ENCODE measurements around the gene CELF2. TPM values are rescaled to one million over a fixed set of nuclear protein-coding genes. Genes with fewer than 3 reads are reported as not detected.

CELF2 gene
- total RNA-seq, 2 donors from 2014 or later, result 28.4 to 33.7 TPM

GRCh38 chr10:11018855-11019631 is 1.4 kb downstream of the CELF2 start:
- DNase-seq (no peak), ATAC-seq (peak; percentile 17)
- intact Hi-C loops (cut with DNase I, micrococcal nuclease), result no loop called here

- ATAC-seq (peak; percentile 22), DNase-seq (no peak)
- intact Hi-C loops (cut with DNase I, micrococcal nuclease), result no loop called here
Observed at GRCh38 chr10:11019724-11020547, 2.3 kb downstream of the CELF2 start.

- no peak for ATAC-seq
- DNase-seq, result no peak
- intact Hi-C loops (cut with DNase I, micrococcal nuclease), result no loop called here
Observed at GRCh38 chr10:11020548-11020942, 2.9 kb downstream of the CELF2 start.

- ATAC-seq, result no peak
- intact Hi-C loops (cut with DNase I, micrococcal nuclease), result no loop called here
- DNase-seq, result no peak
Observed at GRCh38 chr10:11022213-11022612, 4.5 kb downstream of the CELF2 start.

- intact Hi-C loops (cut with DNase I, micrococcal nuclease), result no loop called here
- DNase-seq (no peak), ATAC-seq (no peak)
Observed at GRCh38 chr10:11023009-11023953, 5.6 kb downstream of the CELF2 start.

GRCh38 chr10:11024596-11024995 is 6.9 kb downstream of the CELF2 start:
- ATAC-seq, result peak; percentile 53
- intact Hi-C loops (cut with DNase I, micrococcal nuclease), result no loop called here

GRCh38 chr10:11025978-11026377 is 8.3 kb downstream of the CELF2 start:
- DNase-seq (no peak), ATAC-seq (no peak)
- intact Hi-C loops (cut with DNase I, micrococcal nuclease), result no loop called here

More at GRCh38 chr10:11024596-11024995, 6.9 kb downstream of the CELF2 start:
- DNase-seq, result no peak

- ATAC-seq, result peak; percentile 88
- no peak for DNase-seq
- intact Hi-C loops (cut with DNase I, micrococcal nuclease), result no loop called here
Observed at GRCh38 chr10:11026773-11027172, 9.1 kb downstream of the CELF2 start.

GRCh38 chr10:11034762-11035161 is 17.1 kb downstream of the CELF2 start:
- ATAC-seq (no peak), DNase-seq (no peak)
- intact Hi-C loops (cut with DNase I, micrococcal nuclease), result loop anchor here in 1 of 2 donors (5.0 kb wide), 1 partner anchor 1692 kb away; no protein-coding TSS in a partner anchor

- ATAC-seq, result peak; percentile 81
- DNase-seq, result peak; percentile 22 to 51
- intact Hi-C loops (cut with DNase I, micrococcal nuclease), result loop anchor here in 1 of 2 donors (5.0 kb wide), 1 partner anchor 1693 kb away; no protein-coding TSS in a partner anchor
Observed at GRCh38 chr10:11035301-11035991, 17.8 kb downstream of the CELF2 start.

- intact Hi-C loops (cut with DNase I, micrococcal nuclease), result loop anchor here in 1 of 2 donors (5.0 kb wide), 1 partner anchor 1694 kb away; no protein-coding TSS in a partner anchor
- DNase-seq (peak in 1 of 2 donors; percentile 72), ATAC-seq (peak; percentile 91)
Observed at GRCh38 chr10:11036424-11037011, 18.8 kb downstream of the CELF2 start.

GRCh38 chr10:11037991-11038390 is 20.3 kb downstream of the CELF2 start:
- DNase-seq, result no peak
- intact Hi-C loops (cut with DNase I, micrococcal nuclease), result loop anchor here in 1 of 2 donors (5.0 kb wide), 1 partner anchor 1696 kb away; no protein-coding TSS in a partner anchor
- no peak for ATAC-seq

GRCh38 chr10:11042357-11042756 is 24.7 kb downstream of the CELF2 start:
- no peak for DNase-seq
- intact Hi-C loops (cut with DNase I, micrococcal nuclease), result no loop called here
- no peak for ATAC-seq

- intact Hi-C loops (cut with DNase I, micrococcal nuclease), result no loop called here
- DNase-seq (no peak), ATAC-seq (no peak)
Observed at GRCh38 chr10:11043039-11043438, 25.4 kb downstream of the CELF2 start.

GRCh38 chr10:11043446-11044127 is 25.9 kb downstream of the CELF2 start:
- intact Hi-C loops (cut with DNase I, micrococcal nuclease), result no loop called here
- ATAC-seq (no peak), DNase-seq (no peak)

GRCh38 chr10:11045487-11045886 is 27.8 kb downstream of the CELF2 start:
- intact Hi-C loops (cut with DNase I, micrococcal nuclease), result no loop called here
- ATAC-seq (peak; percentile 72), DNase-seq (no peak)

All from left colon (tissue), 2 donors.